Omental fat pad (tissue), 4 donors: ENCODE results near the gene RALGAPA1. TPM values are rescaled to one million over a fixed set of nuclear protein-coding genes. Genes with fewer than 3 reads are reported as not detected.
"Not testable (repeated sequence)": the region's sequence is repeated elsewhere in the genome, so short reads cannot be mapped to it uniquely, and the experiment has no call there.

Experiments
- ATAC-seq: fragments of 150-250 bp; one replicate; pipeline ENCODE4 v1.9.1; 2016; ENCODE audit warnings: mild to moderate bottlenecking, moderate library complexity; ENCODE audit not compliant: low FRiP score
- DNase-seq: peaks from one replicate; pipeline ENCODE4 v3.0.0-alpha.2; 2019; ENCODE audit warnings: low spot score
- total RNA-seq, 4 donors: library from RNA; depleted of rRNA; stranded (reverse); fragments of >200 nt; gene quantifications; one replicate each; pipeline ENCODE4 v1.1.0, GENCODE V29; 2016
- TF ChIP-seq, protein P1 (sequence below), 3 donors: fragments of 450-650 bp; IDR thresholded peaks; one replicate each; pipeline ENCODE4 v1.5.1; 2016 to 2017; ENCODE audit warnings: antibody characterized with exemption in 3 of 3, mild to moderate bottlenecking in 3 of 3, moderate library complexity in 2 of 3

The RALGAPA1 gene
- total RNA-seq, 4 donors from 2014 or later = 43.5 to 79.0 (median 54.9) TPM

DNA sequence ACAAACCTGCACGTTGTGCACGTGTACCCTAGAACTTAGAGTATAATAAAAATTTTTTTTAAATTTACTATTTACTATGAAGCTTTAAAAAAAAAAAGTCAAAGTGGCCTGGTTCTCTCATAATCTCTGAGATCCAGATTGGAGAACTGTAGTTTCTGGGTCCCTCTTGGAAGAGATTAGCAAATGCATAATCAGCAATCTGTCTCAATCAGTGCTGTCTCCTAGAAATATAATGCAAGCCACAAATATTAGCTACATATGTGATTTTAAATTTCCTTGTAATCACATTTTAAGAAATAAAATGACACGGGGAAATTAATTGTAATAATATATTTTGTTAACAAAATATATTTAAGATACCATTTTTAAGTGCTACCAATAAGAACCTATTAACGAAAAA lies 32.3 kb downstream of the RALGAPA1 start:
- no peak for ATAC-seq
- TF ChIP-seq, protein P1, sequence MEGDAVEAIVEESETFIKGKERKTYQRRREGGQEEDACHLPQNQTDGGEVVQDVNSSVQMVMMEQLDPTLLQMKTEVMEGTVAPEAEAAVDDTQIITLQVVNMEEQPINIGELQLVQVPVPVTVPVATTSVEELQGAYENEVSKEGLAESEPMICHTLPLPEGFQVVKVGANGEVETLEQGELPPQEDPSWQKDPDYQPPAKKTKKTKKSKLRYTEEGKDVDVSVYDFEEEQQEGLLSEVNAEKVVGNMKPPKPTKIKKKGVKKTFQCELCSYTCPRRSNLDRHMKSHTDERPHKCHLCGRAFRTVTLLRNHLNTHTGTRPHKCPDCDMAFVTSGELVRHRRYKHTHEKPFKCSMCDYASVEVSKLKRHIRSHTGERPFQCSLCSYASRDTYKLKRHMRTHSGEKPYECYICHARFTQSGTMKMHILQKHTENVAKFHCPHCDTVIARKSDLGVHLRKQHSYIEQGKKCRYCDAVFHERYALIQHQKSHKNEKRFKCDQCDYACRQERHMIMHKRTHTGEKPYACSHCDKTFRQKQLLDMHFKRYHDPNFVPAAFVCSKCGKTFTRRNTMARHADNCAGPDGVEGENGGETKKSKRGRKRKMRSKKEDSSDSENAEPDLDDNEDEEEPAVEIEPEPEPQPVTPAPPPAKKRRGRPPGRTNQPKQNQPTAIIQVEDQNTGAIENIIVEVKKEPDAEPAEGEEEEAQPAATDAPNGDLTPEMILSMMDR (IDR thresholded peaks at IDR 0.05) = no peak
- no peak for DNase-seq

DNA sequence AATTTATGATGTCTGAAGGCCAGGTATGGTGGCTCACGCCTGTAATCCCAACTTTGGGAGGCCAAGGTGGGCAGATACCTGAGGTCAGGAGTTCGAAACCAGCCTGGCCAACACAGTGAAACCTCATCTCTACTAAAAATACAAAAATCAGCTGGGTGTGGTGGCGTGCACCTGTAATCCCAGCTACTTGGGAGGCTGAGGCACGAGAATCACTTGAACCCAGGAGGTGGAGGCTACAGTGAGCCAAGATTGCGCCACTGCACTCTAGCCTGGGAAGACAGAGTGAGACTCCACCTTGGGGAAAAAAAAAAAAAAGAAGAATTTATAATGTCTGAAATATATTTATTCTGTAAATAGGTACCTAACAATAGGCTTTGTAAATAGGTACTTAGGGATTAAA lies 33.0 kb downstream of the RALGAPA1 start:
- ATAC-seq, DNase-seq: not testable (repeated sequence)

DNA sequence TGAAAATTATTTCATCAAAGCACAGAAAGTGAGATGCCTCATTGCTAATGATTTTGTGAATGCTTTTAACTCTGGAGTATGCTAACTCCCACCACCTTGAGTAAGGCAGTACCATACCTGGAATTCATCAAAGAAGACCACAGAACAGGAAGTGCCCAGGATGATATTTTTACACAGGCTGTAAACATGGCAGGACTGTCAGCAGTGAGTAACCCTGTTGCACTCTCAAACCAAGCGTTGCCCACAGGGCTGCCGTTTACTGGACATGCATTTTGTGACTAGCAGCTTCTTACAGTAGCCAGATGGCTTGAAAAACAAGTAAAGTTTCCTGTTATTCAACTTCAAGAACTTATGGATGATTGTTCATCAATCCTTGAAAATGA lies 42.4 kb downstream of the RALGAPA1 start:
- no peak for DNase-seq
- TF ChIP-seq, protein P1 (IDR thresholded peaks at IDR 0.05) = no peak
- no peak for ATAC-seq

DNA sequence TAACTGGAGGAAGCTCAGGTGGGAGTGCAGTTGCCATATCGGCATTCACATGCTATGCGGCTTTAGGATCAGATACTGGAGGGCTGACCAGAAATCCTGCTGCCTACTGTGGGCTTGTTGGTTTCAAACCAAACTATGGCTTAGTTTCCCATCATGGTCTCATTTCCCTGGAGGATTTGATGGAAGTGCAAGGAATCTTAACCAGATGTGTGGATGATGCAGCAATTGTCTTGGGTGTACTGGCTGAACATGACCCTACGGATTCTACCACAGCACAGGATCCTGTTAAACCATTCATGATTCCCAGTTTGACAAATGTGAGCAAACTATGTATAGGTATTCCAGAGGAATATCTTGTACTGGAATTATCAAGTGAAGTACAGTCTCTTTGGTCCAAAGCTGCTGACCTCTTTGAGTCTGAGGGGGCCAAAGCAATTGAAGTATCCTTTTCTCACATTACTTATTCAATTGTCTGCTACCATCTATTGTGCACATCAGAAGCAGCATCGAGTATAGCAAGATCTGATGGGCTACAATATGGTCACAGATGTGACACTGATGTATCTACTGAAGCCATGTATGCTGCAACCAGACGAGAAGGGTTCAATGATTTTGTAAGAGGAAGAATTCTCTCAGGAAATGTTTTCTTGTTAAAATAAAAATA lies 42.9 kb downstream of the RALGAPA1 start:
- no peak for ATAC-seq
- no peak for DNase-seq
- TF ChIP-seq, protein P1 (IDR thresholded peaks at IDR 0.05) = no peak

DNA sequence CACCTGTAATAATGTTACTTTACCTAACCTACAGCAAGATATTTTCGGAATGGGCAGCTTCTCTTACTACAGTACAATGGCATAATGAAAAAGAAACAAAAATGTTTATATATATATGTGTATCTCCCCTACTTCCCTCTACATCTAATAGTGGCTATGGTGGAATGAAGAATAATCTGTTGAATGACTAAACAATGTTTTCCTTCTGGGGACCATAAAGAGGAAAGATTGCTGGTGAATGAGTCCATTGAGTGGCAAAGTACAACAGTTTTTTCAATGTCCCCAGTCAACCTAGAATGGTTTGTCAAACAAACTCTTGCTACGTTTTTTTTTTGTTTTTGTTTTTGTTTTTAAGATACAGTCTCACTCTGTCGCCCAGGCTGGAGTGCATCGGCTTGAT lies 47.2 kb downstream of the RALGAPA1 start:
- ATAC-seq = no peak
- TF ChIP-seq, protein P1 (IDR thresholded peaks at IDR 0.05) = no peak

DNA sequence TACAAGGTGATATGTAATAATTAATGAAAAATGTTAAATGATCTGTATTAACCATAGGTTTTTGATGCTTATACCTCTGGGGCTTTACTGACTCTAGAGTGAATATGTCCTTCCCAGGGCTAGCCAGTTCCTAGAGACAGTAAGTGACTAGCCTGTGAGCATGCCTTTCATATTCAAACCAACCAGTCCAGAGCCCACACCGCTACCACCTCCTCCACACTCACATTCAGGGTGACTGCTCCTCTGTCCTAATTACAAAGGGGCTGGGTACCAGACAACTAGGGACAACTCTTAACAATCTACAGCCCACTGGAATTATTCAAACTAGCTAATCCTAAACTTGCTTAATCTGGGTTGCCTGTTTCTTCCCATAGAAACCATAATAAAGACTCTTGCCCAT lies 49.0 kb downstream of the RALGAPA1 start:
- DNase-seq = no peak
- no peak for ATAC-seq
- TF ChIP-seq, protein P1 (IDR thresholded peaks at IDR 0.05) = no peak

More for the DNA sequence above, 47.2 kb downstream of the RALGAPA1 start:
- DNase-seq = no peak

DNA sequence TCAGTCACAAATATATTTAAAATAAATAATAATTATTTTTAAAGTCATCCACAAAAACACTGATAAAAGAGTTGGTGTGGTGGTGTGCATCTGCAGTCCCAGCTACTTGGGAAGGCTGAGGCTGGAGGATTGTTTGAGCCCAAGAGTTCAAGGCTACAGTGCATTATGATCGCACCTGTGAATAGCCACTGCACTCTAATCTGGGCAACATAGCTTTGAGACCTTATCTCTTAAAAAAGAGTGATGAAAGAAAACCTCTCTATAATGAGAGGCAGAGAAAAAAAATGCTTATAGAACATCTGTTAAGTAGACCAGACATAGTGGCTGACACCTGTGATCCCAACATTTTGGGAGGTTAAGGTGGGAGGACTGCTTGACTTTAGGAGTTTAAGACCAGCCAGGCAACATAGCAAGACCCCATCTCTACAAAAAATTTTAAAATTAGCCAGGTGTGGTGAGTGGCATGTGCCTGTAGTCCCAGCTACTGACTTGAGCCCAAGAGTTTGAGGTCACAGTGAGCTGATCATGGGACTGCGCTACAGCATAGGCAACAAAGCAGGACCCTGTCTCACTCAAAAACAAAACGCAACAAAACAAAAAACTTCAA lies 50.5 kb downstream of the RALGAPA1 start:
- no peak for ATAC-seq
- TF ChIP-seq, protein P1 (IDR thresholded peaks at IDR 0.05) = no peak

More for the DNA sequence above, 50.5 kb downstream of the RALGAPA1 start:
- DNase-seq = no peak
